DND-41 (cell line): ENCODE measurements around the gene BMP3.

Source experiments
- ATAC-seq: fragments of 200-7000 bp; cut with Tn5 transposase; 3 replicates; pipeline ENCODE4 v1.9.1; 2021; ENCODE audit warnings: low read depth; ENCODE audit not compliant: insufficient read depth
- DNase-seq: peaks from one replicate; pipeline ENCODE4 v3.0.0-alpha.2; 2020
- H2AFZ ChIP-seq: 2 replicates; pipeline ENCODE4 v1.6.0; 2012; ENCODE audit warnings: low read depth, low read length
- H3K27ac ChIP-seq: 2 replicates; pipeline ENCODE4 v1.5.1; 2012; ENCODE audit warnings: low read length, inconsistent platforms
- H3K27me3 ChIP-seq: fragments of 200-600 bp; sonication (generic); 2 replicates; pipeline ENCODE4 v1.6.0; 2012; ENCODE audit warnings: low read length, mild to moderate bottlenecking, inconsistent platforms; ENCODE audit not compliant: insufficient read depth, poor library complexity
- H3K36me3 ChIP-seq: 2 replicates; pipeline ENCODE4 v1.5.1; 2012; ENCODE audit warnings: low read length, inconsistent platforms; ENCODE audit not compliant: insufficient read depth
- H3K4me1 ChIP-seq: 2 replicates; pipeline ENCODE4 v1.5.1; 2012; ENCODE audit warnings: mild to moderate bottlenecking, low read length; ENCODE audit not compliant: insufficient read depth
- H3K4me2 ChIP-seq: 2 replicates; pipeline ENCODE4 v1.6.0; 2012; ENCODE audit warnings: mild to moderate bottlenecking, moderate library complexity, low read length, inconsistent platforms; ENCODE audit not compliant: insufficient read depth
- H3K4me3 ChIP-seq, 2 experiments: fragments of 200-600 bp in 1 of 2; shearing (Covaris generic) in 1 of 2; 2 replicates each; pipeline ENCODE4 v1.5.1; 2012 to 2016; ENCODE audit warnings: inconsistent platforms in 2 of 2, low read length in 2 of 2, mild to moderate bottlenecking in 2 of 2, low read depth in 1 of 2, moderate library complexity in 1 of 2
- H3K79me2 ChIP-seq: 2 replicates; pipeline ENCODE4 v1.6.0; 2012; ENCODE audit warnings: low read length, inconsistent platforms; ENCODE audit not compliant: insufficient read depth
- H3K9ac ChIP-seq: 2 replicates; pipeline ENCODE4 v1.6.0; 2012; ENCODE audit warnings: low read depth, mild to moderate bottlenecking, inconsistent platforms, low read length, moderate library complexity
- H3K9me3 ChIP-seq: 2 replicates; pipeline ENCODE4 v1.5.1; 2012; ENCODE audit warnings: low read length, moderate library complexity, mild to moderate bottlenecking, inconsistent platforms; ENCODE audit not compliant: insufficient read depth, severe bottlenecking
- H4K20me1 ChIP-seq: 2 replicates; pipeline ENCODE4 v1.6.0; 2012; ENCODE audit warnings: low read length; ENCODE audit not compliant: insufficient read depth
- CTCF ChIP-seq: IDR thresholded peaks from 2 replicates; pipeline ENCODE4 v1.5.1; 2012; ENCODE audit warnings: borderline replicate concordance, low read length, moderate library complexity, mild to moderate bottlenecking; ENCODE audit not compliant: poor library complexity, severe bottlenecking; ENCODE audit errors: extremely low read depth
- EZH2 ChIP-seq: IDR thresholded peaks from 3 replicates; pipeline ENCODE4 v1.6.1; 2012; ENCODE audit warnings: borderline replicate concordance, low read depth, mild to moderate bottlenecking, moderate library complexity, low read length, inconsistent platforms; ENCODE audit not compliant: severe bottlenecking

BMP3 gene

GRCh38 chr4:81093720-81094401 is 63.4 kb downstream of the BMP3 start:
- no peaks in the 10 kb centered on the region for H3K4me1 ChIP-seq
- no peaks in the 10 kb centered on the region for H3K9me3 ChIP-seq
- no peaks in the 10 kb centered on the region for H3K79me2 ChIP-seq
- H3K27ac ChIP-seq: no peak overlapping the region
- ATAC-seq (no peak), DNase-seq (no peak)
- no peaks in the 10 kb centered on the region for H4K20me1 ChIP-seq
- no peak overlapping the region for H3K4me3 ChIP-seq
- H3K4me2 ChIP-seq: no peak overlapping the region
- H2AFZ ChIP-seq: no peak overlapping the region
- H3K27me3 ChIP-seq: no peaks in the 10 kb centered on the region
- H3K9ac ChIP-seq: no peak overlapping the region
- TF ChIP-seq EZH2 (no peak), CTCF (no peak)
- H3K36me3 ChIP-seq: no peaks in the 10 kb centered on the region

- no peak for TF ChIP-seq EZH2
- no peak for TF ChIP-seq CTCF
- Histone ChIP-seq H3K9me3 (no peaks in the 10 kb centered on the region), H3K36me3 (no peaks in the 10 kb centered on the region), H3K79me2 (no peaks in the 10 kb centered on the region), H4K20me1 (no peaks in the 10 kb centered on the region), H3K4me1 (no peaks in the 10 kb centered on the region), H3K9ac (no peak overlapping the region), H3K4me3 (no peak overlapping the region), H3K27ac (no peak overlapping the region), H3K4me2 (no peak overlapping the region), H3K27me3 (no peaks in the 10 kb centered on the region), H2AFZ (no peak overlapping the region)
- DNase-seq (no peak), ATAC-seq (no peak)
Measured at GRCh38 chr4:81095389-81095788, 64.9 kb downstream of the BMP3 start.

DNA sequence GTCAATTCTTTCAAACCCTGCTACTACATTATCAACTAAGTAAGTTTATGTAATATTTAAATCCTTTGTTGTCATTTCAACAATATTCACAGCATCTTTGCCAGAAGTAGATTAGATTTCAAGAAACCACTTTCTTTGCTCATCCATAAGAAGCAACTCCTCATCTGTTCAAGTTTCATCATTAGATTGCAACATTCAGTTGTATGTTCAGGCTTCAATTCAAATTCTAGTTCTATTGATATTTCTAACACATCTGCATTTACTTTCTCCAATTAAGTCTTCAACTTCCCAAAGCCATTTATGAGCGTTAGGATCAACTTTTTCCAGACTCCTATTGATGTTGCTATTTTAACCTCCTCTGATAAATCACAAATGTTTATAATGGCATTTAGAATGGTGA is 66.1 kb downstream of the BMP3 start:
- TF ChIP-seq EZH2 (no peak), CTCF (no peak)
- Histone ChIP-seq H4K20me1 (no peaks in the 10 kb centered on the region), H3K4me1 (no peaks in the 10 kb centered on the region), H3K4me3 (no peak overlapping the region), H3K36me3 (no peaks in the 10 kb centered on the region), H3K9me3 (no peaks in the 10 kb centered on the region), H3K79me2 (no peaks in the 10 kb centered on the region), H3K27me3 (no peaks in the 10 kb centered on the region), H3K9ac (no peak overlapping the region), H2AFZ (no peak overlapping the region), H3K27ac (no peak overlapping the region), H3K4me2 (no peak overlapping the region)
- no peak for DNase-seq
- ATAC-seq: no peak

- ATAC-seq (no peak), DNase-seq (no peak)
- Histone ChIP-seq H3K9ac (no peak overlapping the region), H4K20me1 (no peaks in the 10 kb centered on the region), H3K4me2 (no peak overlapping the region), H3K9me3 (no peaks in the 10 kb centered on the region), H3K4me3 (no peak overlapping the region), H3K27ac (no peak overlapping the region), H2AFZ (no peak overlapping the region), H3K79me2 (no peaks in the 10 kb centered on the region), H3K4me1 (no peaks in the 10 kb centered on the region), H3K27me3 (no peaks in the 10 kb centered on the region), H3K36me3 (no peaks in the 10 kb centered on the region)
- TF ChIP-seq EZH2: no peak
- TF ChIP-seq CTCF: no peak
Measured at GRCh38 chr4:81102107-81102506, 71.6 kb downstream of the BMP3 start.
